ENCODE data around the gene TUBGCP6.

TUBGCP6 gene, protein sequence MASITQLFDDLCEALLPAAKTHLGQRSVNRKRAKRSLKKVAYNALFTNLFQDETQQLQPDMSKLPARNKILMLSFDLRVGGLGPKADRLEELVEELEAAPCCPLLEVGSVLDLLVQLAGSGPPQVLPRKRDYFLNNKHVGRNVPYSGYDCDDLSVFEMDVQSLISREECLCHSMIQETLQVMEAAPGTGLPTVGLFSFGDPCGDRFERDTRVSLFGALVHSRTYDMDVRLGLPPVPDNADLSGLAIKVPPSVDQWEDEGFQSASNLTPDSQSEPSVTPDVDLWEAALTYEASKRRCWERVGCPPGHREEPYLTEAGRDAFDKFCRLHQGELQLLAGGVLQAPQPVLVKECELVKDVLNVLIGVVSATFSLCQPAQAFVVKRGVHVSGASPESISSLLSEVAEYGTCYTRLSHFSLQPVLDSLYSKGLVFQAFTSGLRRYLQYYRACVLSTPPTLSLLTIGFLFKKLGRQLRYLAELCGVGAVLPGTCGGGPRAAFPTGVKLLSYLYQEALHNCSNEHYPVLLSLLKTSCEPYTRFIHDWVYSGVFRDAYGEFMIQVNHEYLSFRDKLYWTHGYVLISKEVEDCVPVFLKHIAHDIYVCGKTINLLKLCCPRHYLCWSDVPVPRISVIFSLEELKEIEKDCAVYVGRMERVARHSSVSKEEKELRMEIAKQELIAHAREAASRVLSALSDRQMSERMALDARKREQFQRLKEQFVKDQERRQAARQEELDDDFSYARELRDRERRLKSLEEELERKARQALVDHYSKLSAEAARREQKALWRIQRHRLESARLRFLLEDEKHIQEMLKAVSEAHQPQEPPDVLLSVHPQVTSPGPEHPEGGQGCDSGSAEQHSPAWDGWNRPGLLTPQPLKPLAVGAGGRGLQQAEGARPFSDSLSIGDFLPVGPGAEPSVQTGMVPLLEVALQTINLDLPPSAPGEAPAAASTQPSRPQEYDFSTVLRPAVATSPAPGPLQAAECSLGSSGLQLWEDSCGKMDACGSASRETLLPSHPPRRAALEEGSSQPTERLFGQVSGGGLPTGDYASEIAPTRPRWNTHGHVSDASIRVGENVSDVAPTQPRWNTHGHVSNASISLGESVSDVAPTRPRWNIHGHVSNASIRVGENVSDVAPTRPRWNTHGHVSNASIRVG (N-terminal part only)

DNA sequence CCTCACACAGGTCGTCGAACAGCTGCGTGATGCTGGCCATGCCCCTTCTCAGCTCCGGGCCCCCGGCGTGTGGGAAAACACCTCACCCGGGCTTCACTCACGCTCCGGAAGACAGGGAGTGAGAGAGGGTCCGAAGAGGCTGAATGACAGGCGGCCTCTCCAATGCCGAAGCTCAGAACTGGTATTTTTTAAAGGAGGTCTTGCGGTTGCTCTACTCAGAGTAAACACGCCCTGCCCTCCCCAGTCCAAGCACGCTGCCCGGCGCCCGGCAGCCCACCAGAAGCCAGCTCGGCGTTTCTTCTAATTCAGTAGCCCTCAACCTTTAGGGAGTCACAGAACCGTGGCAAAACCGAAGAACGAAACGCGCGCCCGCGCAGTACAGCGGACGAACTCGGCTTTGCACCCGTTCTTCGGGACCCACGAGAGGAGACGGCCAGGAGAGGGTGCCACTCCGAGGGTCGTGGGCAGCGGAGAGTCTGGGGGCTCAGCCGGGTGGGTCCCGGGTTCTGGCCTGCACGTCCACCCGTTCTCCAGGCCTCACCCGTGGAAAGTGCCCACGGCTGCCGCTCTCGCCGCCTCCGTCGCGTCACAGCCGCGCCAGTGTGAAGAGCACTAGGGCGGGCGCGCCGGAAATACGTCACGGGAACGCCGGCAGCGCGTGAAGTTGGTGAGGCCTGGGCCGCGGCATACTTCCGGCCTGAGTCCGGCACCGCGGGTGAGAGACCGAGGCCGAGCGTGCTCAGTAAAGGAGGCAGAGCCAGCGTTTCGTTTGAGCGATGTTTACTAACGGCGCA is at the start of gene TUBGCP6:
Gene TUBGCP6, minus strand, starts transcription at position 604 of the 794 bp plus-strand sequence. Its CDS starts 564 bp downstream, at position 40.
- DNase-seq (ENCODE audit: low spot score) = peak; percentile 96

DNA sequence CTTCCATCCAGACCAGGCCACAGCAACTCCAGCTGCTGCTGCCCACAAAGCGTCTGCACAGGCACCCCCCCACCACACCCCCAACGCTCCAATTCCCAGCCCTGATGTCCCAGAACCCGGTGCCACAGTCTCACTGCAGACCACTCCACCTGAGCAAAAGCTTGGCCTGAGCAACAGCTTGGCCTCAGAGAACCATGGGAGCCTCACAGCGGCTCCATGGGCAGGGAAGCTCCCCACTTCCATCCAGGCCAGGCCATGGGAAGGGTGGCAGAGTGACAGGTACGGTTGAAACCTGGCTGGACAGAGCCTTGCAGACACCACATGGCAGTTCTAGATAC is 49.5 kb upstream of the TUBGCP6 start:
- DNase-seq (ENCODE audit: low spot score) = no peak

DNA sequence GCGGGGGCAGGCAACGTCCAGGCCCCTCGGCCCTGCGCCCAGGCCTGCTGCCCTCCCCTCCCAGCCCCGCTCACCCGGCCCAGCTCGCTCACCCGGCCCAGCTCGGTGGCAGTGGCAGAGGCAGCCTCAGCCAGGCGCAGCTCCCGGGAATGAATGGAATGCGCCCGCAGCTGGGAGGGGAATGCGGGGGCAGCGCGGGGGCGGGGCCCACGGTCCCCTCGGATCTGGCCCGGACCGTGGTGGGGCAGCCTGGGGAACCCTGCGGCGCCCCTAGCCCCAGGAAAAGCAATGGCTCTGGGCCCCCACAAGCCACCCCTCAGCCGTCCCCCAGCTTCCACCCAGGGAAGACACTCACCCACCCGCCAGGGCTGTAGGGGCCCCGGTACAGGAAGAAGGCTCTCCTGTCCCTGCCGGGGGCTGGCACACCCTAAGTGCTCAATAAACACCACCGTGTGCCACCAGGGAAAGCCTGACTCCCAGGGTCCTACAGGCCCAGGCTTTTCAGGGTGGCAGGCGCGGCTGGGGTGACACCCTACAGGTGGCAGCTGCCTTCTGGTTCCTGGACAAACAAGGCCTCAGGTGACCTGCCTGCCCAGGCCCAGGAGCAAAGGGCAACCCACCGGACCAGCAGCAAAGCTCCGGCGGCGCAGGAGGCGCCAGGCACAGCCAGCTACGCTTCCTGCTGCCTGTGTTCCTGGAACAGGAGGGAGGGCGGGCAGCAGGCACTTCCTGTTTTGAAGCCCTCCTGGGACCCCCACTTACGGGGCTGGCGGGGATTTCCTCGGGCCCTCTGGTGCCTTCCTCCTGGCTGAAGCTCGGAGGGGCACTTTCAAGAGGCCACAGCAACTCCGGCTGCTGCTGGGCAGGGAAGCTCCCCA is 48.9 kb upstream of the TUBGCP6 start:
- peak; percentile 95 for DNase-seq (ENCODE audit: low spot score)

DNA sequence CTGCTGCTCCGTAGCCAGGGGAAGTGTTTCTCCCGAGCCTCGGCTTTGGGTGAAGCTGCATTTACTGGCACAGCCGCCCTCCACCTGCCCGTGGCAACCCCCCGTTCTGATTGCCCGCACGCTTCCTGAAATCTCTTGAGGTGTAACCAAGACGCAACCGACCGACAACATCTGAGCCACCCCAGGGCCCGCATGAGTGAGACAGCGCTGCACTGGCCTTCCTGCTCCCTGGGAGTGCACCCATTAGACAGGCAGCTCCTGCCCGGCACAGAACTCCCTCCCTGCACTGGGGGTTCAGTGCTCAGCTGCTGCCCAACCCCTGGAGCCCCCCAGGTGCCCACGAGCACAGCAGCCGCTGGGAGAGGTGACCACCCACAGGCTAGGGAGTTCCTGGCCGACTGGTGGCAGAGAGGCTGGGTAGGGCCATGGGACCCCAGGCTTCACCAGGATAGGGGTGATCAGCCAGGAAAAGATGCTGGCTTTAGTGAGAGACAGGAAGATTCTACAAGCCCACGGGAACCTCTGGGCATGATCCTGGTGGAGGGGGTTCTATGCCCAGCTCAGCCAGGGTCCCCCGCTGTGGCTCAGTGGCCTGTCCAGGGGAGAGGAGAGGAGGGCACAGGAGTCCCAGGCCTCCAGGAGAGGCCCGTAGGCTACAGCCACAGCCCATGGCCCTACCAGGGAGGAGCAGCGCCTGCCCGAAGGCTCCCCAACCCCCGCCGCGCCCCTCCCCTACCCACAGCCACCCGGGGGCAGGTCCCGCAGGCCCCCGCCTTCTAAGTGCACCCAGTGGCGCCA is 48.0 kb upstream of the TUBGCP6 start:
- no peak for DNase-seq (ENCODE audit: low spot score)

DNA sequence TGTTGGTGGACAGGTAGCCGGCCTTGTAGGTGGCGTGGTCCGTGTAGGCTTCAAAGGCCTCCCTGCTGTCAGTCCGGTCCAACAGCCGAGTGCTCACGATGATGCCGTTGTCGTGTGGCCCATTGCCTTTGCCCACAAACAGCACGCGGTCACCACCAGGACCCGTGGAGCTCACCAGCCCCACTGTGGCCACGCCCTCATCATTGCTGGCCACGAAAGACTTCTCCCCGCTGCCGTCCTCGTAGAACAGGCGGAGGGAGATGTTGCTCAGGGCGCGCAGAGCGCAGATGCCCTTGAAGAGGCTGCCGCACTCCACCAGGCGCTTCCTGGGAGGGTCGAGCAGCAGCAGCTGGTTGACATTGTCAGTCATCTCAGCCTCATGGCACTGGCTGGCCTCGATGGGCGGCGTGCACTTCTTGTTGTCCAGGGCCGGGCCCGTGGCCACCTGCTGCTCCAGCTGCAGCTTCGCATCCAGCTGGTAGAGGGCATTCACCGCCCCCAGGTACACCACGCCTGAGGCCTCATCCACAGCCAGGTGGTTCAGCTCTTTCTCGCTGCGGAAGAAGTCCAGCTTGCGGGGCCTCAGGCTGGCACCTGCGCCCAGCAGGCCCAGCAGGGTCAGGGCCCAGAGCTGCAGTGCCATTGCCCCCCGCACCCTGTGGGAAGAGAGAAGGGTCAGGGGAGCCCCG is 45.3 kb upstream of the TUBGCP6 start:
- no peak for DNase-seq (ENCODE audit: low spot score)

DNA sequence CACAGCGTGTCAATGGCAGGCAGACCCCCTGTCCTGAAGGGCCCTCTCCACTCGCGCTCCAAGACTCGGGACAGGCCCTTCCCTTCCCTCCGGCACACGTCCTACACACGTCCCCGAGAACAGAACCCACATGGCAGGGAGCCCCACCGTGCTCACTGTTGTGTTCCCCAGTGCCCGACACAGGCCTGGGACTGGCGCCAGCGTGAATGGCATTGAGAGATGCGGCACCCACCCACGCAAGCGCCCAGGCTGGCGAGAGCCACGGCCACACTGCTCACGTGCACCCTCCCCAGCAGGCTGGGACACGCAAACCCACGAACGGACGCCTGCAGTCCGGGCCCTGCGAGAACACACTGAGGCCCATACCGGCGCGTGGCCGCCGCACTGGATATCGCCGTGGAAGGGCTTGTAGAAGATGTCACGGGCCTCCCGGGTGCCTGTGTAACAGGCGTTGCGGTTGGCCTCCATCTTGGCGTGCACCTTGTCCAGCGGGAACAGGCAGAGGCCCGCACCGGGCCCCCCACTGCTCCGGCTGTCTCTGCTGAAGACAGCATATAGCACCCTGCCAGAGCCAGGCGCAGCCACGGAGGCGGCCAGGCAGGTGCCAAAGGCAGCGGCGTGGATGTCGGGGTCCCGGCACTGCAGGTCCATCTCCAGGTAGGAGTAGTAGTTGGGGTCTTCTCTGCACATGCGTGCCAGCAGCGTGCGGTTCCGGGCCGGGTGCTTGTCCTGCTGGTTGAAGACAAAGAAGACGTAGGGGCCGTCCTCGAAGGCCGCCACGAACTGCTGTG is 44.5 kb upstream of the TUBGCP6 start:
- DNase-seq (ENCODE audit: low spot score) = no peak

DNA sequence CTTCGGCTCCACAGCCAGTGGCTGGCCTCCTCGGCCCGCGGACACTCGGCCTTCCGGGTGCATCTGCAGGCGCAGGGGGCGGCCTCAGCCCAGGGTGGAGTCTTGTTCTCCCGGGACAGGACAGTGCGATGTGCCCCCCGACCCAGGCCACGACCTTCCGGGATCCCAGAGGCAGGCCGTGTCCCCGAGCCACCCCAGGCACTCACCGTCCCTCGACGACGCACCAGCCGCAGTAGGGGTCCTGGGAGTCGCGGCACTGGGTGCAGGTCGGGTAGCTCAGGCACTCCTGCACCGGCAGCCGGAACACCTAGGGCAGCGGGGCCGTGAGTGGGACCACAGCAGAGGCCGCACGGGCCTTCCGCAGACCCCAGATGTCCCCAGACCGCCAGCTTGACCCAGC is 42.9 kb upstream of the TUBGCP6 start:
- no peak for DNase-seq (ENCODE audit: low spot score)

DNA sequence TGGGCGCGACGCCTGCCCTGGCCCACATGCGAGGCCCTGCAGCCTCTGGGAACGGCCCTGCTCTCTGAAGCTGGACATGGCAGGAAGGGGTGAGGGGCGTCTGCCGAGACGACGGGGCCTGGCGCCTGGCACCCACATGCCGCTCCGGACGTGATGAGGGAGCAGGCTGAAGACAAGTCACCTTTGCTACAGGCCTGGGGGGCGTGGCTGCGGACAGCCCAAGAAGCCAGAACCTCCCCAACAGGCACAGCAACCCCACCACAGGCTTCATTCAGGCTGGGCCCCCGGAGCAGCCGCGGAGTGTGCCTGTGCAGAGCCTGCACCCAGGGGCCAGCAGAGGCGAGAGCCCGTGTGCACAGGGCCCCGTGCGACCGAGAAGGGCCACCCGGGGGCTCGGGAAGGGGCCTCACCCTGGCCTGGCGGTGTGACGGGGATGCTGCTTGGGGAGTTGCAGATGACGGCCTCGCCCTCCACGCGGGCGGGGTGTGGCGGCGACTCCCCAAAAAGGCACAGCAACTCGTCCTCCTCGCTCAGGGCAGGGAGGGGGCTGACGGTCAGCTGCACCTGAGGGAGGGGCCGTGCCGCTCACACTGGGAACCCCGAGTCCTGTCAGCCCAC is 42.0 kb upstream of the TUBGCP6 start:
- no peak for DNase-seq (ENCODE audit: low spot score)

DNA sequence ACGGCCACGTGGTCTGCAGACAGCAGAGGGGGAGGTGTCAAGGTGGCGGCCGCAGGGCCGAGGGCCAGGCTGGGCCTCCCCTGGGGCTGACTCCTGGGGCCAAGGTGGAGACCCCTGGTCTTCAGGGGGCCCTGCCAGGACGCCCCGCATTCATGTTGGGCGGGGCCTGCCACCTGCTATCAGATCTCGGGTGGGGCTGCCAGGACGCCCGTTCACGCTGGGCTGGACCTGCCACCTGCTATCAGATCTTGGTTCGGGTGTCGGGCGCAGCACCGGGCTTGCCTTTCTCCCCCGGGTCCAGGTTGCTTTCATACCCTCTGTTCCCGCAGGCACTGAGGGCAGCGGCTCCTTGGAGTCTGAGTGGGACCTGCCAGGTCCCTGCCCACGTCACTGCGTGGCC is 41.5 kb upstream of the TUBGCP6 start:
- DNase-seq (ENCODE audit: low spot score) = no peak

DNA sequence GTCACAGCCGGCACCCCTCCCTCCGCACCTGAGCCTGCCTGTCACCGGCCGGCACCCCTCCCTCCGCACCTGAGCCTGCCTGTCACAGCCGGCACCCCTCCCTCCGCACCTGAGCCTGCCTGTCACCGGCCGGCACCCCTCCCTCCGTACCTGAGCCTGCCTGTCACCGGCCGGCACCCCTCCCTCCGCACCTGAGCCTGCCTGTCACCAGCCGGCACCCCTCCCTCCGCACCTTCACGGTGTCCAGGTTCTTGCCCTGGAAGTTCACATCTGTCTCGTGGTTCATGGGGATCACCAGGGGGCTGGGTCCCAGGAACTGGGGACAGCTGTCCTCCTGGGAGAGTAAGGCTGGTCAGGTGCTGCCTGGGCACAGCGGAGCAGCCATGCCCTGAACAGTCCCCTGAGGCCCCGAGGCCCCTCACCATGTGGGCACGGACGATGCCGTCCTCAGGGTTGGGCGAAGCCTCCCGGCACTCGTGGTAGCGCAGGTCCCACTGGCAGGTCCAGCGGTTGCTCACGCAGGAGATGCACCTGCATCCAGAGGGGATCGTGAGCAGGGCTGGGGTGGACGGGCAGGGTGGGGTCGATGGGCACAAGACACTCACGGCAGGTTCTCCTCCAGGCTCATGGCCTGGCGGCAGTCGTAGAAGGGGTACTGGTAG is 40.9 kb upstream of the TUBGCP6 start:
- no peak for DNase-seq (ENCODE audit: low spot score)

DNA sequence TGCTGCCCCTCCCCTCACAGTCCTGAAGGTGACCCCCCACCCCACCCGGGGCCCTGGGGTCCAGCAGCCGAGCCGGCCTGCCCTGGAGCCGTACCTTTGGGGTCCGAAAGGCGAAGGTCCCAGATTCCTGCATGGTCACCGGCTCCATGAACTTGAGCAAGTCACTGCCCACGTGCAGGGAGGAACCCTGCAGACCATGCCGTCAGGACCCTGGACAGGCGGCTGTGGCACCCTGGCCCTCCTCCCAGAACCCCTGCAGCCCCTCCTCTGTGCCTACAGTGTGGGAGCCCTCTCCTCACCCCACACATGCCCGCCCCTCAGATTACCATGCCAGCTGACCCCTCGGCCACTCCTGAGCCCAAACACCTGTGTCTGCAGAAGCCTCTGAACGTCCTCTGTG is 39.7 kb upstream of the TUBGCP6 start:
- DNase-seq (ENCODE audit: low spot score) = no peak

DNA sequence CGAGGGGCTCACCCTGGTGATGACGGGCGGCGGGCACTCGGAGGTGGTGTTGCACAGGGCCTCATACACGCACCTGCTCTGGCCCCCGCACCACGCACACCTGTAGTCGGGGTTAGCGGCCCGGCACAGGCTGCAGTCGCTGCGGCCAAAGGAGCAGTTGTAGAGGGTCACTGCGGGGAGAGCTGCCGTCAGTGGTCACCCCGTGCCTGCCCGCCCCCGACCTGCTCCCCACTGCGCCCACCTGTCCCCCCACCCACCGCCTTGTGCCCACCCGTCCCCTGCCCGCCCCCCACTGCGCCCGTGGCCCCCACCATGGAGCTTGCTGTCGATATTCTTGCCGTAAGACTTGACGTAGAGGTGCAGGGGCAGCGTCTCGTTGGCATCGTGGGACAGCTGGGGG is 39.0 kb upstream of the TUBGCP6 start:
- no peak for DNase-seq (ENCODE audit: low spot score)

DNA sequence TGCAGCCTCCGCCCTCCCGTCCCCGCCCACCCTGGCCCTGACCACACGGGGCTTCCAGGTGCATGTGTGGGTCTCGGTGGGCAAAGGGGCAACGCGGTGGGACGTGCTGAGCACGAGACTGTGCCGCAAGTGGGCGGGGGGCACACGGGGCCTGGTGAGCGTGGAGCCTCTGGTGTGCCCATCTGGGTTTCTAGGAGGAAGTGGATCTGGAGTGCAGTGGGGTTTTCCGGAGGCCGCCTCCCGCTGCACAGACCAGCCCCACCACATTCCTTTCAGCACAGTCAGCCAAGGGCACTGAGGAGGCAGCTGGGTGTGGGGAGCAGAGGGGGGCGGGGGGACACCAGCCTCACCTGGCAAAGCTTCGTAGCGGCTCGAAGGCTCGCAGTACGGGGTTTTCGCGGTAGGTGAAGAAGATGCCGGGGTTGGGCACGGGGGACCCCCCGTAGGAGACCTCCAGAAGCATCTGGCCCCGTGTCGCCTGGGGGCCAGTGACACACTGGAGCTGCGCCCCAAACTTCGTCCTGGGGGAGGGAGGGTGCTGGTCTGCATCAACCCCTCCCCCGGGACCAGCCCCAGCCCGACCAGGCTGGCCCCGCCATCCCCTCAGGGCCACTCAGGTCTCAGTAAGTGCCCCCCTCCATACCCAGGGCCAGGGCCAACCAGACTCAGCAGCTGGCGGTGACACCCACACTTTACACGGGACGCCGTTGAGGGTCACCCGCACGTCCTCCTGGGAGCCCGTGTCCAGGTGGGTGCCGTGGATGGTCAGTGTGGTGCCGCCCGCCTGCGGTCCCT is 37.7 kb upstream of the TUBGCP6 start:
- DNase-seq (ENCODE audit: low spot score) = peak; percentile 89

DNA sequence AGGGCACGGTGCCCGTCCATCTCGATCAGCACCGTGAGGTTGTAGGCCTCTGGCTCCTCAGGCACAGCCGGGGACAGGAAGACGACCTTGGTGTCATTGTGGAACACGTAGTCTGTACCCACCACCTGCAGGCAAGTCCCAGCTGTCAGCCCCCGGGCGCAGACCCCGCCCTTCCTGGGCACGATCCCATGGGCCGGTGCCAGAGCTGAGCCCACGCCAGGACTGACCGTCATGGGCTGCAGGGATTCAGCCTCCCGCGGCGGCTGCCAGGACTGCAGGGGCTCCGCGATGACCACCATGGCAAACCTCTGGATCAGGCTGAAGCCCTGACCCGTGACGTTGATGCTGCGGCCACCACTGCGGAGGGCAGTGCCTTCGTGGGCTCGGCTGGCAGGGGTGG is 37.1 kb upstream of the TUBGCP6 start:
- DNase-seq (ENCODE audit: low spot score) = no peak

DNA sequence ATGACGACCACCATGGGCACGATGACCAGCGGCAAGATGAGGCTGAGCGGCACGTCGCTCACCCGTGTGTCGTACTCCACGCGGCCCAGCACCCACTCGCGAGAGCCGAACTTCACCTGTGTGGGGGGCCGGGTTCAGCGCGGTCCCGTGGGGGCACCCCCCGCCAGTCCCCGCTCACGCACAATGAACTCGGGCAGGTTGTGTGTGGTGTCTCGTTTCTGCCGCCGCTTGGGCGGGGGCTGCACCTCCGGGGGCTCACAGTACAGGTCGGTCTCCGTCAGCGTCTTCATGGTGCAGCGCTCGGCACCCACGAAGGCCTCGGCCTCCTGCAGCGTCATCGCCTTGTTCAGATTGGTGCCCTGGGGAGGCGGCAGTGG is 36.5 kb upstream of the TUBGCP6 start:
- DNase-seq (ENCODE audit: low spot score) = no peak

DNA sequence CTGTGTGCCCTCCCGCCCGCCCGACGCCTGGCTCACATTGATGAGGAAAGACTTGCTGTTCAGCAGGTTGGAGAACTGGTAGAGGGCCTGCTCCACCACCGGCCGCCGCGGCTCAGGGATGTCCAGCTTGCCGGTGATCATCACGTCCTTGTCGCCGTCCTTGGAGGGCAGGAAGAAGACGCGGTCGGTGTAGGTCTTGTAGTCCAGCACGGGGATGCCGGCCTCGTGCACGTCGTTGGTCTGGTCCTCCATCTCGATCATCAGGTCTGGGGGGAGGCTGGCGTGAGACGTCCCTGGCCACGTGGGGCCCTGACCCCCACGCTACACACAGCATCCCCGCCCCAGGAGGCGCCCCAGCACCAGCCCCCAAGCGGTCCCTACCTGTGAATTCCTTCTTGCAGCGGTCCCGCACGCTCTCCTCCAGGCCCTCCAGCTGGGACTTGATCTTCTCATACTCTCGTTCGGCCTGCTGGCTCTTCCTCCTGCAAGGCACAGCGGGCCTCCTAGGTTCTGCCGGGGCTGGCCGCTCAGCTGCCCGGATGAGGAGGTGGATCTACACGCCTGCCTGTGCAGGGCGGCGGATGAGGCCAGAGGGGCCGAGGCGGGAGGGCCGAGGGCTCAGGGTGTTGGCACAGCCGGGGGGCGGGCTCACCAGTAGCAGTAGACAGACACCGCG is 36.0 kb upstream of the TUBGCP6 start:
- DNase-seq (ENCODE audit: low spot score) = no peak
